Tongue (tissue), 2 donors: Measurements from ENCODE around the gene STXBP6. TPM values are rescaled to one million over a fixed set of nuclear protein-coding genes. Genes with fewer than 3 reads are reported as not detected.

Experiments used
- DNase-seq: peaks from one replicate; pipeline ENCODE4 v3.0.0-alpha.2; 2015
- total RNA-seq: library from RNA; depleted of rRNA; stranded (reverse); fragments of >200 nt; gene quantifications from one replicate; pipeline ENCODE4 v1.2.3, GENCODE V29; 2014

STXBP6 gene
- total RNA-seq, 1 donor from 2014 or later = 22.0 TPM

GRCh38 chr14:24913746-24914145 lies 136.2 kb downstream of the STXBP6 start:
- DNase-seq = no peak

DNA sequence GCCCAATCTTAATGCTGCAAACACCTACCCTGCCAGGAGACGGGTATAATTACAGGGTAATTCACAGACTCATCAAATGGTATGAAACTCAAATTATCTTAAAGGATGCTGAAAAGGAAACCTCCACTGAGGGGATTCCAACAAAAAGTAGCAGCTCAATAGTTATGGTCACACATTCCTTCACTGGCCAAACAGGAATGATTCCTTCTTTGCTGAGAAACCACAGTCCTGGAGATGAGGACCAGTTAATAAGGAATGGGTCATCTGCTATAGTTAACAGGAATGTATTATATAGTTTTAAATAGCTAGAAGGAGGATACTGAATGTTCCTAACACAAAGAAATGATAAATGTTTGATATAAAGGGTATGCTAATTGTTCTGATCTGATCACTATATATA lies 136.9 kb downstream of the STXBP6 start:
- DNase-seq = no peak

GRCh38 chr14:24911324-24912109 lies 138.4 kb downstream of the STXBP6 start:
- peak; percentile 63 for DNase-seq

GRCh38 chr14:24910408-24910986 lies 139.4 kb downstream of the STXBP6 start:
- DNase-seq = no peak

GRCh38 chr14:24909523-24910302 lies 140.2 kb downstream of the STXBP6 start:
- DNase-seq = no peak

GRCh38 chr14:24908592-24909236 lies 141.2 kb downstream of the STXBP6 start:
- DNase-seq = no peak

DNA sequence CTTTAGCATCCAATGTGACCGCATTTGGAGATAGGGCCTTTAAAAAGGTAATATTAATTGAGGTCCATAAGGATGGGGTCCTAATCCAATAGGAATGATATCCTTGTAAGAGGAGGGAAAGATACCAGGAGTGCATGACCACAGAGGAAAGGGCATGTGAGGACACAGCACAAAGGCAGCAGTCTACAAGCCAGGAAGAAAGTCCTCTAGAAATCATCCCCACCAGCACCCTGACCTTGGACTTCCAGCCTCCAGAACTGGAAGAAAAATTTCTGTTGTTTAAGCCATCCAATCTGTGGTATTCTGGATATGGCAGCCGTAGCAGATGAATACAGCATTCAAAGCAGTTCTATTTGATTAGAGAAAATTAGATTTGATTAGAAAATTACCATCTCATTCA lies 145.4 kb downstream of the STXBP6 start:
- no peak for DNase-seq

GRCh38 chr14:24903337-24903736 lies 146.6 kb downstream of the STXBP6 start:
- no peak for DNase-seq

DNA sequence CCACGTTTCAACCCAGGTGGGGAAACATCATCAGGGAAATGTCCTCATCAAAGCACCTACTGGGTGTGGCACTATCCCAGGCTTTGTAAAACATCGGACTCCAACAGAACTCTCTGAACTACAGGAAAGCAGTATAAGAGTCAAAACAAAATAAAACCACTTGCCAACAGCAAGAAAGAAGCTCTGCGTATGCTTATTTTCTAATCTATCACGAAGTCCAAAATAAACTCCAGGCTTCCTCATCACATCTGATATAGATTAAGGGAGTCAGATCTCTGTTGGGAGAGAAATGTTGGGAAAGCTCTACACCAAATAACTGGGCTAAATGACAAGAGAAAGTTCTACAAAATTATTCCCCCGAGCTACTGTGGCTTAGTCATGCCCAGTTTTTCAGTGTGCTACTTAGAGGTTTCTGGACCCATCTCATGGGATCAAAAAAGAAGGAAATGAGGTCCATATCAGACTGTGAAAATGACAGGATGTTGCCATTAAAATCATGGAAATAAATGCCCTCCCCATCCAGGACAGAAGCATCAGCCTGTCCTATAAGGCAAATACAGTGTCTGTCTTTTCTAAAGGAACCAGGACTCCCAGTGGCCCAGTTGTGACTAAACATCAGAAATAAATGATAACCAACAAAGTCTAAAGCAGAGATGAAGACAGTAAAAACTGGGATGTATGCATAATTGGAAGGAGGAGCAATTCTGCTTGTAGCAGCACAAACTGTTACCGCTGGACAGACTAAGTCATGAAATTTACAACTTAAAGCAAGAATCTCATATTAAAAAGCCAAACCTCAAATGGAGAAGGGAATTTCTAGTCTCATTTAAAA lies 149.5 kb downstream of the STXBP6 start:
- DNase-seq = peak; percentile 66

GRCh38 chr14:24897793-24898192 lies 152.2 kb downstream of the STXBP6 start:
- no peak for DNase-seq

DNA sequence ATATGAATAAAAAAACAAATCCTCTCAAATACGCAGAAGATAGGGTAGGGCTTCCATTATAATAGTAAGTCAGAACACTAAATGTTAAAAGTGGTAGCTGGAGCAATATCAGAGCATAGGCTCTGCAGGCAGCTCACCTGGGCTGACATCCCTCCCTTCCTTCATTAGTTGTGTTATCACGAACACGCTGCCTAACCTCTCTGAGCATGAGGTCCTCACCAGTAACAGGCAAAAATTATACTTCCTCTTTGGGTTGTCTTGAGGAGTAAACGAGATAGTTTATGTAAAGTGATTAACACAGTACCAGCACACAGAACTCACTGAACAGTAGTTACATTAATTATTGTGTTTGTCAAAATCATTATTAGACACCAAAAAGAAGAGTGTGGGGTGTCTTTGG lies 154.3 kb downstream of the STXBP6 start:
- DNase-seq = no peak

GRCh38 chr14:24895243-24895583 lies 154.7 kb downstream of the STXBP6 start:
- DNase-seq = no peak

- DNase-seq = no peak
Measured at GRCh38 chr14:24894583-24895242, 155.2 kb downstream of the STXBP6 start.

DNA sequence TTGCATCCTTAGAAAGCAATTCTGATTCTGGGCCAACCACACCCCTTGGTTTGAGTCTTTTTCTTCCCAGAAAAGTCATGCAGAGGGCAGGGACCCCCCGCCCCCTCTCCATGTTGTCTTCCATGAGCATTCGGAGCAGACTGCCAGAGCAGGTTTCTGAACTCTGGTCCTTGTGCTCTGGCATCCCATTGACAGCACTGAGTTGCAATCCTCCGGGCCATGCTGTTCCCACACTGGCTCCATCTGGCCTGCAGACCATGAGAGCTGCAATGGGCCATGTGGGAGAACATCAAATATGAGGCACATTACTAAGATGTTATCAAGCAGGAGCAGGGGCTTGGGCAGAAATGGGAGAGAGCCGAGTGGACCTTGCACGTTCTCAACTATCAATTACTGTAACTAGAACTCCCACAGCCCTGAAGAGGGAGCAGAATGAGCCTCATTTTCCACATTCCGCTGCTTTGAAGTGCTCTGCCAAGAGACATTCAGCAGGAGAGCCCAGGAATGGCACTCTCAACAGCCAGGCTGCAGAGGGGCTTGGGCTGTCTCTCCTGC lies 157.4 kb downstream of the STXBP6 start:
- DNase-seq = no peak

DNA sequence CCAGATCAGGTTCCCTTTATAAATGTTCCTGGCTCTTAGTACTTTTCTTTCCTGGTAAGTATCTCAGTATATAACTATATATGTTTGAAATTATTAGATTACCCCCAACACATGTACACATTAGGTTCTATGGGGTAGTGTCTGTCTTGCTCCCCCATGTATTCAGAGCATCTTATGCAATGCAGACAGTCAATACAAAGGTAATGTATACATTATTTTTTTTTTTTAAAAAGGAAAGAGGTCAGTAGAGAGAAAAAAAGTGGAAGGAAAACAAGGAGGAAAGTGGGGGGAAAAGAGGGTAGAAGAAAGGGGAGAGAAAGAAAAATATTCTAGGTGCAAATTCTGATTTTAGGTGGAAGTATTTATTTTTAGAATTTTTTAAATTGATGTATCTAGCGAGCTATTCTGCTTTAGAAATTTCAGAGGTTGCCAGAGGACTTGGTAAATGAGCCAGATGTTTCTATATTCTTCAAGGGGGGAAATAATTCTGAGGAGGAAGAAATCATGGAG lies 157.9 kb downstream of the STXBP6 start:
- no peak for DNase-seq

GRCh38 chr14:24890716-24891115 lies 159.2 kb downstream of the STXBP6 start:
- DNase-seq = no peak

GRCh38 chr14:24889843-24890242 lies 160.1 kb downstream of the STXBP6 start:
- no peak for DNase-seq

DNA sequence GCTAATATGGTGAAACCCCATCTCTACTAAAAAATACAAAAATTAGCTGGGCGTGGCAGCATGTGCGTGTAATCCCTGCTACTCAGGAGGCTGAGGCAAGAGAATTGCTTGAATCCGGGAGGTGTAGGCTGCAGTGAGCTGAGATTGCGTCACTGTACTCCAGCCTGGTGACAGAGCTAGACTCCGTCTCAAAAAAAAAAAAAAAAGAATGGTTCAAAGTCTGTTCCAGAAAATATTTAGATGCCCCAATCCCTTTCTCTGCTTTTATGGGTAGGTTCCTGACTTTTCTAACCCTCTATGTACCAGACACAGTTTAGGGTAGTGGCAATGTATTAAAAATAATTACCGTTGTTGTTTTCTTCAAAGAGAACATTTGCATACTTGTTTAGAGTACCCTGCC lies 161.4 kb downstream of the STXBP6 start:
- DNase-seq = no peak

DNA sequence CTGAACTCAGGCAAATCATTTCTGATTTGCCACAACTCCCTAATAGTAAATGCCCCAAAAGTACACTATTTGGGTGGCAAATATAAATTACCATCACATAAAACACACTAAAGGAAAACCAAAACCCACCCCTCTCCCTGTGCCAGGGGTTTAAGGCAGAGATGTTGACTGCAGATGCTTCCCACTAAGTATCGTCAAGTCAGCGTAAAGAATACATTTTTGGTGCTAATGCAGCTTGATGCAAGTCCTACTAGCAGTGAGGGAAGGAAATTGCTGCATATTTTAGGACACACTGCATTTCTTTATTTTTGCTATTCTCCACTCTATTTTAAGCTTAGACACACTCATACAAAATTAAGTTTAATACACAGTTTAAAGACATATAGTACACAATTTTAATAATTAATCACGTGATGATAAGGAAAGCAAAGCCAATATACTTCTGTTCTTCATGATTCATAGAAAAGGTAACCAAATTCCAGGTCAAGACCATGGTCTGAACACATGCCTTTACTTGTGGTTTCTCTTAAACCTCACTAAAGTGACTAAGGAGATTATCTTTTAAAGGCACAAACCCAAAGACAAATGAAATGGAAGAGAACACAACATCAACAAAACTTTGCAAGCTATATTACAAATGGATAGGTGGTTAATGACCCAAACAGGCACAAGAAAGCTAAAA lies 162.2 kb downstream of the STXBP6 start:
- no peak for DNase-seq

- DNase-seq = no peak
Measured at GRCh38 chr14:24885410-24885913, 164.5 kb downstream of the STXBP6 start.
